NT2/D1 (cell line): Measurements from ENCODE around the gene LDAF1.

Experiments
- SUZ12 ChIP-seq: IDR thresholded peaks from 2 replicates; pipeline ENCODE4 v1.6.1; 2011; ENCODE audit not compliant: insufficient read length, insufficient read depth; ENCODE audit errors: extremely low read depth
- ZNF274 ChIP-seq: IDR thresholded peaks from 2 replicates; pipeline ENCODE4 v1.6.1; 2011; ENCODE audit warnings: mild to moderate bottlenecking, low read depth, low read length

GRCh38 chr16:21189311-21189710 lies 30.8 kb downstream of the LDAF1 start:
- TF ChIP-seq SUZ12: no peak
- no peak for TF ChIP-seq ZNF274
